Measurements from ENCODE around the gene C3orf18. TPM values are rescaled to one million over a fixed set of nuclear protein-coding genes. Genes with fewer than 3 reads are reported as not detected.

C3orf18 gene
- total RNA-seq, 1 donor from 2014 or later: 12.5 TPM

DNA sequence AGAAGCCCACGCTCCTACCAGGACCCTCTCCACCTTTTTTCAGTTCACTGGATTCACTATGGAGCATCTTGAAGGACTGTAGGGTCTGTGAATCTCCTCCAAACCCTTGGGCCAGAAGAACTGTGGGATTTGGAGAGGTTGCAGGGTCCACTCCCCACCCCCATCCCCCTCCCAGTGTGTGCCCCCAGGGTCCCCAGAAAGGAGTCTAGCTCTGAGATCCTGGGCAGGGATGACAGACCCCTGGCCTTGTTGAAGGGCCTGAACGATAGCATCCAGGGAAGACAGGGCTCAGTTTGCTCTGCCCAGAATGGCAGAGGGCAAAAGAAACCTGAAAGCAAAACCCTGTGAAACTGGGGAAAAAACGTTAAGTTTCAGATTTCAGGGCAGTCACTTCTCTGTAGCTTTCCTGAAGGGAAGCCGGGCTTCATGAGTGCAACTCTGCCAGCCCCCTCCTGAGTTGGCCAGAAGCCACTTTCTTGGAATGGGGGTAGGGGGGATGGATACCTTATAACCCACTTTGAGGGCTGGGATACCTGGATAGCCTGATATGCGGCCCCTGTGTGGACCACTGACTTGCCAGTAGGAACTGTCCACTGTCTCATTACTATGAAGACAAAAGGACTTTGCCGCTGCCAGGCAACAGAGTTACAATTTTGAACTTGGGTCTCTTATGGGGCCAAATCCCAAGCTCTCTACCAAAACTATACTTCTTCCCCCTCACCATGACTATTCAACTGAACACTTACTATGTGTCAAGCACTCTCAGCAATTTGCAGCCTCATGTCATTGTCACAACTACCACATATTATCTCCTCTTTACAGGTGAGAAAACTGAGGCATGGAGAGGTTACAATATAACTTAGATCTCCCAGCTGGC is 45.7 kb upstream of the C3orf18 start:
- Mint-ChIP-seq H3K36me3 (ENCODE audit: insufficient read depth) (no peaks in the 10 kb centered on the region), H3K4me1 (ENCODE audit: low read depth) (peaks cover 27% of the 10 kb centered on the region), H3K4me3 (ENCODE audit: low read depth) (peak overlapping the region; percentile 83), H3K9me3 (ENCODE audit: low read depth) (no peaks in the 10 kb centered on the region), H3K27me3 (peaks cover 18% of the 10 kb centered on the region), H3K27ac (no peak overlapping the region)
- DNase-seq (ENCODE audit: low spot score, unreplicated experiment): no peak
- TF ChIP-seq, protein P1, sequence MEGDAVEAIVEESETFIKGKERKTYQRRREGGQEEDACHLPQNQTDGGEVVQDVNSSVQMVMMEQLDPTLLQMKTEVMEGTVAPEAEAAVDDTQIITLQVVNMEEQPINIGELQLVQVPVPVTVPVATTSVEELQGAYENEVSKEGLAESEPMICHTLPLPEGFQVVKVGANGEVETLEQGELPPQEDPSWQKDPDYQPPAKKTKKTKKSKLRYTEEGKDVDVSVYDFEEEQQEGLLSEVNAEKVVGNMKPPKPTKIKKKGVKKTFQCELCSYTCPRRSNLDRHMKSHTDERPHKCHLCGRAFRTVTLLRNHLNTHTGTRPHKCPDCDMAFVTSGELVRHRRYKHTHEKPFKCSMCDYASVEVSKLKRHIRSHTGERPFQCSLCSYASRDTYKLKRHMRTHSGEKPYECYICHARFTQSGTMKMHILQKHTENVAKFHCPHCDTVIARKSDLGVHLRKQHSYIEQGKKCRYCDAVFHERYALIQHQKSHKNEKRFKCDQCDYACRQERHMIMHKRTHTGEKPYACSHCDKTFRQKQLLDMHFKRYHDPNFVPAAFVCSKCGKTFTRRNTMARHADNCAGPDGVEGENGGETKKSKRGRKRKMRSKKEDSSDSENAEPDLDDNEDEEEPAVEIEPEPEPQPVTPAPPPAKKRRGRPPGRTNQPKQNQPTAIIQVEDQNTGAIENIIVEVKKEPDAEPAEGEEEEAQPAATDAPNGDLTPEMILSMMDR (IDR thresholded peaks at IDR 0.05; ENCODE audit: unreplicated experiment): no peak

DNA sequence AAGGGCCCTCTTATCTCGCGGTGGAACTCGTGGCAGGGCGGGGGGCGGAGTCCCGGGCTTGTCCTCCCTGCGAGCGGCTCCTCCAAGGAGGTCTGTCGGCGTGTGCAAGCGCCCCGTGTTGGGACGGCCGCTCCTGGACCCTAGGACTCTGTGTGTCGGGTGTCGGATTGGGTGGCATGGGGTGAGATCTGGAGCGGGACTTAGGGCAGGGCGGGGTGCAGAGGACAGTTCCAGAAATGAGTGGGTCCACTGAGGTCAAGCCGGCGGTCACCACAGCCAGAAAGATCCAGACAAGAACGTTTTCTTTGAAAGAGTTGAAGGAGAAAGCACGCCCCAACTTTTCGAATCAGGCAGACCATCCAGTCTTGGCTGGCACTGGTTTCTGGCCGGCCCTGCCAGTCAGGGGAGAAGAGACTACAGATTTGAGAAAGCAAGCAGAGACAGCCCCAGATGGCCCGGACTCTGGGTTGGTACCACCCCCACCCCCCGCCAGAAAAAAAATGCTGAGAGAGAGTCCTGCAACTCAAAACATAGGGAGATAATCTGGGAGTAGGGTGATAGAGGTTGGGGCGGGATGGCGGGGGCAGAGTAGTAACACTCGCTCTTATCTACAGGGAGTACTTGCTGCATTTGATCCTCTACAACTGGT is 44.8 kb upstream of the C3orf18 start:
- H3K4me1 Mint-ChIP-seq (ENCODE audit: low read depth): peaks cover 22% of the 10 kb centered on the region

DNA sequence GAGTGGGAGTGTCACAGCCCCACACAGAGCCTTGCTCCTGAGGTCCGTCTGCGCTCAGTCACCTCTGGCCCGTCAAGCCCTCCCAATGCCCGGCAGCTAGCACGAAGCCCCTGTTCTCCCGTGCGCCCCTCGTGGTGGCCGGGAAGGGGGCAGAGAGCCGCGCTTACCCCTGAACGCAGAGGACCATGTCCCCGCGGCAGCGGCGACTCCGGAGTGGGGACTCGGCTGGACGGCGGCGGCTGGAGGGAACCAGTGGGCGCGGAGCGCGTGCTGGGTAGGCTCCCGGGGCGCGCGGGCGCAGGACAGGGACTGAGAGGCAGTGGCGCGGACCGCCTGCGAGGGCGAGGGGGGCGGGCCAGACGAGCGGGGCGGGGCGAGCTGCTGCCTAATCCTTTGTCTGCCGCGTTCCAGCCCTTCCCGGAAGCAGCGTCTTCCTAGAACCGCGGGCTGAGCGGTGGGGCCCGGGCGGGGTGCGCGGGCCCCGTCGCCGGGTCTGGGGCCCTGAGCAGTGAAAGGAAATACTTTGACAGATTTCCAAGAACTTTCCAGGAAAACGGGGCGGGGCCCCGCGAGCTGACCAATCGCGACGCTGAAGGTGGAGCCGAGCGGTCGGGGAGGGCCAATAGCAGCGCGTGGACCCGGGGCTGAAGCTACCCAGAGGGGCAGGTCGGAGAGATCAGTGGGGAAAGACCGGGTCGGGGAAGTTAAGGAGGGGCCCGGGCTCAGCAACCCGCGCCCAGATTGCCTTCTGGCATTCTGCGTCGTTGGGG is 44.1 kb upstream of the C3orf18 start, which contains the start of gene CISH:
CISH (minus strand) TSS at position 311 of the 770 bp plus-strand sequence; CDS start at position 187, 124 bp downstream.
- H3K4me1 Mint-ChIP-seq (ENCODE audit: low read depth): peaks cover 22% of the 10 kb centered on the region
- H3K36me3 Mint-ChIP-seq (ENCODE audit: insufficient read depth): no peaks in the 10 kb centered on the region
- TF ChIP-seq, protein P1 (IDR thresholded peaks at IDR 0.05; ENCODE audit: unreplicated experiment): peak; percentile 74
- H3K4me3 Mint-ChIP-seq (ENCODE audit: low read depth): peak within 1 kb of the TSS; percentile 83
- H3K27me3 Mint-ChIP-seq: peaks cover 18% of the 10 kb centered on the region
- H3K27ac Mint-ChIP-seq: peak within 1 kb of the TSS; percentile 96
- no peaks in the 10 kb centered on the region for H3K9me3 Mint-ChIP-seq (ENCODE audit: low read depth)
- DNase-seq (ENCODE audit: low spot score, unreplicated experiment): peak; percentile 88

More for the DNA sequence above, 44.8 kb upstream of the C3orf18 start:
- Mint-ChIP-seq H3K36me3 (ENCODE audit: insufficient read depth) (no peaks in the 10 kb centered on the region), H3K27ac (peak overlapping the region; percentile 96), H3K9me3 (ENCODE audit: low read depth) (no peaks in the 10 kb centered on the region), H3K4me3 (ENCODE audit: low read depth) (peak overlapping the region; percentile 83), H3K27me3 (peaks cover 18% of the 10 kb centered on the region)
- TF ChIP-seq, protein P1 (IDR thresholded peaks at IDR 0.05; ENCODE audit: unreplicated experiment): no peak
- DNase-seq (ENCODE audit: low spot score, unreplicated experiment): no peak

DNA sequence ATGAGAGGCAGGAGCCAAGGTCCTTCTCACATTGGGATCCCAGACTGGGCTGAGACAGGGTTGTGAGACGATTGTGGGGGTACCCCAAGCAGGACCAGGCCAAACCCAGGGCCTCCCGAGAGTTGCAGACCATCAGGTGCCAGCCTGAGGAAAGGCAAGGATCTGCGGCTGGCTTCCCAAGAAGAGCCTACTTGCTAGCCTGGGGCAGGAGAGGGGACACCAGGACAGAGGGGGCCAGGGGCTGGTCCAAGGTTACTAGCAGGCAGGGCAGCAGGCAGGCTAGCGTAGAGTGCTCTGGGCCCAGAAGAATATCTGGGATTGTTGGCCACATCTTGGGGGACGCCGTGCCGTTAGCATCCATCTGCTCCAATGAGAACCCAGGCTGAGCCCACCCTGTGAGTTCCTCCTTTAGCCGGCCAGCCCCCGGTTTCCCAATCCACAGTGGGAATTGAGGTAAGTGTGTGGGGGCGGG is 43.5 kb upstream of the C3orf18 start:
- H3K27me3 Mint-ChIP-seq: peaks cover 18% of the 10 kb centered on the region
- peak overlapping the region; percentile 83 for H3K4me3 Mint-ChIP-seq (ENCODE audit: low read depth)
- no peak overlapping the region for H3K27ac Mint-ChIP-seq
- no peaks in the 10 kb centered on the region for H3K36me3 Mint-ChIP-seq (ENCODE audit: insufficient read depth)
- DNase-seq (ENCODE audit: low spot score, unreplicated experiment): no peak
- no peaks in the 10 kb centered on the region for H3K9me3 Mint-ChIP-seq (ENCODE audit: low read depth)
- peaks cover 18% of the 10 kb centered on the region for H3K4me1 Mint-ChIP-seq (ENCODE audit: low read depth)
- TF ChIP-seq, protein P1 (IDR thresholded peaks at IDR 0.05; ENCODE audit: unreplicated experiment): no peak
